HT-29 (cell line): ENCODE results near the gene FTO. TPM values are rescaled to one million over a fixed set of nuclear protein-coding genes. Genes with fewer than 3 reads are reported as not detected.

Source experiments
- DNase-seq: peaks from one replicate; pipeline ENCODE4 v3.0.0-alpha.2; 2015; ENCODE audit warnings: low spot score
- total RNA-seq: library from RNA; depleted of rRNA; stranded (reverse); fragments of >200 nt; shearing (Covaris generic); gene quantifications from 2 replicates; pipeline ENCODE4 v1.2.3, GENCODE V29; 2014

The FTO gene
- total RNA-seq, 1 experiment from 2014 or later: 18.8 TPM

DNA sequence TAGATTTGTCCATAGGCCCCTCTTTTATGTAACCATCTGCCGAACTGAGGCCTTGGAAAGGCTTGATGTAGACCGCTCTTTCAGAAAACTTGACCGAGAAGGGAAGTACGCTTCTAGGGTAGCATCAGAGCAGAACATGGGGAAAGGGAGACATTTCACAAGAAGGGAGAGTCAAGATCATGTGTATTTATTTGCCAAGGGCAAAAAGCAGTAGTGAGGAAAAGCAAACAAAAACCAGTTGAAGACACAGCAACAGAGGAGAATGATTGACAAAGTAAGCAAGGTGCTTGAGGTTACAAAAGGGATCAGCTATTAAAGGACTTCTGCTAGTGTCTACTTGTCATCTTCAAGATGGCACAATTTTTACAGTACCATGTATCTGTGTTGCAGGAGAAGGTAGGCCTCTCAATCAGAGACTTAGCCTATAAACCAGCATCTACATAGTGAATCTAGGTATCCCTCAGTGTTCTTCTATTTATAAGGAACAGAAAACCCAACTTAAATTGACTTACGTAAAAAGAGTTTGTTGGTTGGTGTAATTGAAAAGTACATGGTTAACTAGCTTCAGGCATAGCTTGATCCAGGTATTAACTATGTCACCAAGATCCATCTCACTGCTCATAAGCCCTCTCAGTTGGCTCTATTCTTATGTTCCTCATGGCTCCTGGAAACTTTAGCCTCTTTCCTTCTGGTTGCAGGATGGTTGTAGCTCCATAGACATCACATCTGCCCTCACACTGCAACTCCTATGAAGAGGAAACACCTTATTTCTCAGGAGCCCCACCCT is 294.3 kb downstream of the FTO start:
- DNase-seq: no peak

DNA sequence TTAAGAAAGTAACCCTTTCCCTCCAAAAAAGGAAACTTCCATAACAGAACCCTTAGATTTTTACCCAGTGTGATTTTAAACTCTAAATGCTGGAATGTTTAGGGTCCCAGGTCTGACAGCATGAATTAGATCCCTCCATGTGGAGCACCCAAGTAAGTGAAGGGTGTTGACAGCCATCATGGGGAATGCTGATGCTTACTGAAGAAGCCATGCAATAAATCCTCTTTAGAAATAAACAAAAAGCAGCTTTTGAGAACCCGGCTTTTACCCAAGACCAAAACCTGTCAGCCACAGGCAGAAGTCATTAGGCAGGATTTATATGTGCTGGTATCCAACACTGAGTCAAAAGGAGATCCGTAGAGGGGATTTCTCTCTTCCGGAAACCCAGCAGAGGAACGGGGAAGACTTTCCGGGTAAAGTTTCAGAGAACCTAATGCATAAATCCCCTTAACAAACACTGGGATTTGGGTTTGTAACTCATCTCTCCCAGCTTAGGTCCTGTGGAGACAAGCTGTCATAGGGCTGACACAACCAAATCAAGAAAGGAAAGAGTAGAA is 295.1 kb downstream of the FTO start:
- DNase-seq: no peak

DNA sequence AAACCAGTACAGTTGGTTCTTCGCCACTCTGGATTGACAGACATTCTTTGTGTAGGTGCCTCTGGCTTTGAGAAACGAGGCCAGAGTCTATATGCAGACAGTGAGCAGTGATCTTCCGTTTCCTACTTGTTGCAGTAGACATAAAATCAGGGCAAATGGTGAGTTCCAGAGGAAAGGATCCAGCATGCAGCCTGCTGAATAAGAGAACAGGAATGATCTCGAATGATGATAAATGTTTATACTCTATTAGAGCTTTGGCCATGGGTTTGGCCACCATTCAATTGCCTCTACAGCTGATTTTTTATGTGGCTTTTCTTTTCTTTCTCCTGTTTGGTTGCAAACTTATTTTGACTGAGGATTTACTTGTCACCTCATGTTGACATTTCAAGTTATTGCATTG is 295.9 kb downstream of the FTO start:
- no peak for DNase-seq

DNA sequence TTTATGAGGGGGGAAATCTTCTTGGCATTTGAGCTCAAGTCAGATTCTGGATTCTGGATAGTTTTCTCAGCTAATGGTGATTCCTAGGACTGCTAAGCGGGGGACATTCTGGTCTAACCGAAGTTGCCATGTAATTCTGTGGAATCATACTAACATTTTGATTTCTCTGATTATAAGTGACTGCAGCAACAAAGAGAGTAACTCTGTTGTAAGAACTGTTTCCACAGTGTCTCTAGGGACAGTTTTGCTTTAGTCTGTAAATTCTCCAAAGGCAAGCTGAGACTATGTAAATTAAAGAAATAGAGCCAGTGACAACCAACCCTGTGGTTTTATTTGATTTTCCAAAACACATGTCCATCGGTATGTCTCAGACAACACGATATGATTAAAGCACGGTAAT is 296.4 kb downstream of the FTO start:
- no peak for DNase-seq

GRCh38 chr16:54006693-54007092 is 302.7 kb downstream of the FTO start:
- no peak for DNase-seq

DNA sequence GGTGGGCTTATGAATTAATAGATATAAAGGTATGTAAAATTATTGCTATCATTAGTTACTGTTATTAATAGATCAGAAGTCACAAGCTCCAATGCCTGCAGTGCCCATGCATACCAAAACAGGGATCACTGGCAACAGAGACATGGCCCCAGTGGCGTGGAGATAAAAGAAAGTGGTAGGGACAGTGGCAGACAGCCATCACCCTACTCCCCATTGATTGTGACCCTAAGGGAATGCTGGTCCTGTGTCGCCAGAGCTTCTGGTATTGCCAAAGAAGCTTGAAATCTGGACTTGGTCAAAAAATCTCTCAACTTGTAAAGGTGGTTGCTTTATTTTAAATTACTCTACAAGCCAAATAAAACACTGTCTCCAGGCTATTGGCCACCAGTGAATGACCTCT is 303.5 kb downstream of the FTO start:
- no peak for DNase-seq

DNA sequence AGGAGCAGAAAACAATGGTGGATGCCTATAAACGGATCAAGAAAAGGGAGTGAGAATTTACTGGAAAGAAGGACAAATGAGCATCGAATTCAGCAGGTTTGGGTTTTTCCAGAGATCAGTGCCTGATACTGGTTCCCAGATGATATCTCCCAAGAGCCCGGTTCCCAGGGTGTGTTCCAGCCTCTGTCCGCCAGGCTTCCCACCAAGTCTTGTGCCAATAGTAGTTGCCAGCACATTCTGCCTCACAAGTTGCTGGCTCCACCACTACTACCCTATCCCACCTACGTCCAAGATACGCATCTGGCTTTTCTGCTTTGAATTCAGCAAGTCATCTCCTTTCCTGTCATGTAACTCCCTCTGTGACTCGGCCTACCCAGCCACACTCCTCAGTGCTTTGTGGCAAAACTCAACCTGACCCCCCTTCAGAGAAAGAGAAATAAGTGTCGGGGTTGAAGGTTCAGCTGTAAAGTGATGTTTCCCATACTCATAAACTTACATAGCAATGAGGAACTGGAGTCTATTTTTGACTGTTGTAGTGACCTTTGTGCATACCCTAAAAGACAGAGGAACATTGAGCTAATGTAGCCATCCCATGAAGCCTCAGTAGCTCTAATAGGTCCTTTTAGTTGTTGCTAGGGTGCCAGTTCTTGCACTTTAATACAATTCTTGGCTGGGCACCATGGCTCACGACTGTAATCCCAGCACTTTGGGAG is 305.7 kb downstream of the FTO start:
- no peak for DNase-seq

DNA sequence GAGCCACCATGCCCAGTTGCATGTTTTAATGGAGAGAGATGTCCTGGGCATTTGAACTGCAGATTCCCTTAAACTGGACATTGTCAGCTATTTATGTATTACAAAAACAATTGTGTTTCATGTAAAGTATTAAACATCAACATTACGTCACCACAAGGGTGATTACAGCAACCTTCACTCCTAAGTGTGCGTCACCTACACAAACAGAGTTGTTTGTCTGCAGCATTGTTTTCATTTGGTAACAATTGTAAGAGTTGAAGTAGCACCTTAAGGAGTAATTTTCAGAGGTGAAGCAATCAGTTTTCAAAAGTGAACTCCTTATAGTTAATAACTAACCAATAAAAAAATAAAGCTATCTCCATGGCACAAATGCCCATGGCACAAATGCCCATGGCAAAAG is 311.2 kb downstream of the FTO start:
- no peak for DNase-seq

- no peak for DNase-seq
Observed at GRCh38 chr16:54022362-54022761, 318.4 kb downstream of the FTO start.

DNA sequence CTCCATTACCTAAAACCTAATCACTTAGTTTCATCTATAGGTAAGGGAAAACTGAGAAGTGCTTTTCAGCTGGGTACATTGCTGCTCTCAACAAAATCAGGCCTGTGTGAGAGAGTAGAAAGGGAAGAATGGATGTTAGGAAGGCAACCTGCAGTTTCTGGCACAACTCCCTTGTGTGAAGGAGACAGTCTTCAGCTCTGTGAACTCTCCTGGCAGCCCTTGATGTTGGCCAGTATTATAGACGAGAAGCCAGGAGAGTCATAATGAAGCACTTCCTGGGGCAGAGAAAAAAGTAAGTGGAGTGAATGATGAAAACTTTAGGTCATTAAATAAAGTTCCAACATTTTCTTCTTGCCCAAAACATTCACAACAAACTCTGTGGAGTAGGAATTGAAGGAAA is 322.5 kb downstream of the FTO start:
- no peak for DNase-seq

- no peak for DNase-seq
Observed at GRCh38 chr16:54027062-54027461, 323.1 kb downstream of the FTO start.

- no peak for DNase-seq
Observed at GRCh38 chr16:54027558-54027957, 323.6 kb downstream of the FTO start.

DNA sequence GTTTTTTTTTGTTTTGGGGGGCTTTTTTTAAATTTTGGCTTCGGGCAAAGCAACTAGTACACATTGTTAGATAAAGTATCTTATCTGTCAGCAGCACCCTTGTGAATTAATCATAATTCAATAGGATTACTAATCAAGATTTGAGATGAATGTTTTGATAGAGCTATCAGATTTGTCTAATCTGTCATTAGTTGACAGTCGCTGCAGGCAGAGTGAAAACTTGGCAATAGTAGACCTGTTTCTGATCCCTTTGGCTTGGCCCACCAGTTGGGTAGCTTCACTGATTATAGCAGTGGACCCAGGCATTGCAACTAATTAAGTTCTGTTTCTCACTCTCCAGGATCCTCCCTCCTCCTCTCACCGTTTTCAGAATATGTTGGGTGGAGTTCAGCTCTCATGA is 324.0 kb downstream of the FTO start:
- DNase-seq: no peak

GRCh38 chr16:54030451-54030850 is 326.5 kb downstream of the FTO start:
- peak; percentile 55 for DNase-seq

- DNase-seq: no peak
Observed at GRCh38 chr16:54031107-54031760, 327.3 kb downstream of the FTO start.

- no peak for DNase-seq
Observed at GRCh38 chr16:54033747-54034146, 329.8 kb downstream of the FTO start.

DNA sequence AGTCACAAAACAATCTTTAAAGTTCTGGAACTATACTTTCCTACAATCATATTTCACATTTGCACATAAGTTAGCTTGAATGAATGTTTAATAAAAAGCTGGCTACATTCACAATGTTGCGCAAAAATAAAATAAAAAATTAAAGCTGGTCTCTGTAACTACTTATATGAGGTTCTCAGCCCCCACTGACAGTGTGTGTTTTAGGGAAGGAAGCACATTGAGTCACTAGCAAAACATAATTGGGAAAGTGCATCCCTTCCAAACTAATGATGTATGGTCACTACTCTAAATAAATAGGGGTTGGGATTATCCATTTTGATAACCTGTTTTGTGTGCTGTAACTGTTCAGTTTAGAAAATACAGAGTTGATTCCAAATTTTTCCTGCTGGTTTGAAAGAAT is 330.7 kb downstream of the FTO start:
- DNase-seq: no peak

GRCh38 chr16:54040480-54040879 is 336.5 kb downstream of the FTO start:
- no peak for DNase-seq

DNA sequence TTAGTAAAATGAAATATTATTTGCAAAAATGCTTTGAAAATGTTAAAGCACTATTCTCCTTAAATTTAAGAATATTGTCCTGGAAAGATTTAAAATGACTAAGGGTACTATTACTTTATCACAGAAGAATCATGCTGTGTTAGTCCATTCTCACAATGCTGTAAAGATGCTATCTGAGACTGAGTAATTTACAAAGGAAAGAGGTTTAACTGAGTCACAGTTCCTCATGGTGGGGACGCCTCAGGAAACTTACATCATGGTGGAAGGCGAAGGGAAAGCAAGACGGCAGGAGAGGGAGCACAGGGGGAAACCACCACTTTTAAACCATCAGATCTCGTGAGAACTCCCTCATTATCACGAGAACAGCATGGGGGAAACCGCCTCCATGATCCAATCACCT is 337.0 kb downstream of the FTO start:
- no peak for DNase-seq

- no peak for DNase-seq
Observed at GRCh38 chr16:54048586-54049495, 344.9 kb downstream of the FTO start.
